ENCODE results near the gene TMEFF2. TPM values are rescaled to one million over a fixed set of nuclear protein-coding genes. Genes with fewer than 3 reads are reported as not detected.

Gene TMEFF2
- total and polyA plus RNA-seq, 10 of the 15 experiments (the other 5 are each of a cell fraction or from before 2014, with no cell fraction given), result not detected

- TF ChIP-seq CHD4 (IDR thresholded peaks at IDR 0.05), result no peak
- no peak for TF ChIP-seq SP1 (IDR thresholded peaks at IDR 0.05; ENCODE audit: low read depth, low read length)
- no peak for TF ChIP-seq ZNF24 (IDR thresholded peaks at IDR 0.05)
- no peak for TF ChIP-seq CBX3 (IDR thresholded peaks at IDR 0.05; ENCODE audit: borderline replicate concordance, low read depth)
- TF ChIP-seq FOXM1 (IDR thresholded peaks at IDR 0.05; ENCODE audit: low read depth, low read length), result no peak
- no peak for TF ChIP-seq ZZZ3 (IDR thresholded peaks at IDR 0.05; ENCODE audit: control insufficient read depth, insufficient read length, low read depth)
- TF ChIP-seq, protein P1, sequence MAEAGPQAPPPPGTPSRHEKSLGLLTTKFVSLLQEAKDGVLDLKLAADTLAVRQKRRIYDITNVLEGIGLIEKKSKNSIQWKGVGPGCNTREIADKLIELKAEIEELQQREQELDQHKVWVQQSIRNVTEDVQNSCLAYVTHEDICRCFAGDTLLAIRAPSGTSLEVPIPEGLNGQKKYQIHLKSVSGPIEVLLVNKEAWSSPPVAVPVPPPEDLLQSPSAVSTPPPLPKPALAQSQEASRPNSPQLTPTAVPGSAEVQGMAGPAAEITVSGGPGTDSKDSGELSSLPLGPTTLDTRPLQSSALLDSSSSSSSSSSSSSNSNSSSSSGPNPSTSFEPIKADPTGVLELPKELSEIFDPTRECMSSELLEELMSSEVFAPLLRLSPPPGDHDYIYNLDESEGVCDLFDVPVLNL (IDR thresholded peaks at IDR 0.05; ENCODE audit: low read depth, low read length), result no peak
- TF ChIP-seq, protein P2, sequence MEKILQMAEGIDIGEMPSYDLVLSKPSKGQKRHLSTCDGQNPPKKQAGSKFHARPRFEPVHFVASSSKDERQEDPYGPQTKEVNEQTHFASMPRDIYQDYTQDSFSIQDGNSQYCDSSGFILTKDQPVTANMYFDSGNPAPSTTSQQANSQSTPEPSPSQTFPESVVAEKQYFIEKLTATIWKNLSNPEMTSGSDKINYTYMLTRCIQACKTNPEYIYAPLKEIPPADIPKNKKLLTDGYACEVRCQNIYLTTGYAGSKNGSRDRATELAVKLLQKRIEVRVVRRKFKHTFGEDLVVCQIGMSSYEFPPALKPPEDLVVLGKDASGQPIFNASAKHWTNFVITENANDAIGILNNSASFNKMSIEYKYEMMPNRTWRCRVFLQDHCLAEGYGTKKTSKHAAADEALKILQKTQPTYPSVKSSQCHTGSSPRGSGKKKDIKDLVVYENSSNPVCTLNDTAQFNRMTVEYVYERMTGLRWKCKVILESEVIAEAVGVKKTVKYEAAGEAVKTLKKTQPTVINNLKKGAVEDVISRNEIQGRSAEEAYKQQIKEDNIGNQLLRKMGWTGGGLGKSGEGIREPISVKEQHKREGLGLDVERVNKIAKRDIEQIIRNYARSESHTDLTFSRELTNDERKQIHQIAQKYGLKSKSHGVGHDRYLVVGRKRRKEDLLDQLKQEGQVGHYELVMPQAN (conservative IDR thresholded peaks at IDR 0.05), result no peak
These were observed 194.3 kb downstream of the TMEFF2 start (continued) for GRCh38 chr2:192000196-192000980.
